GM20000 (cell line): Measurements from ENCODE around the gene GTF2H2C.
"Not testable (repeated sequence)": the region's sequence is repeated elsewhere in the genome, so short reads cannot be mapped to it uniquely, and the experiment has no call there.

Experiments
- DNase-seq: peaks from one replicate; pipeline ENCODE4 v3.0.0; 2012; ENCODE audit warnings: low spot score

GTF2H2C gene

GRCh38 chr5:69542838-69543618 is 17.0 kb upstream of the GTF2H2C start:
- not testable (repeated sequence) for DNase-seq

- not testable (repeated sequence) for DNase-seq
These were observed 15.4 kb upstream of the GTF2H2C start for GRCh38 chr5:69544602-69545001.

- not testable (repeated sequence) for DNase-seq
These were observed 818 bp downstream of the GTF2H2C start for GRCh38 chr5:69560587-69561431.

- DNase-seq = not testable (repeated sequence)
These were observed 6.2 kb downstream of the GTF2H2C start for GRCh38 chr5:69566172-69566571.

- DNase-seq = not testable (repeated sequence)
These were observed 8.1 kb downstream of the GTF2H2C start for GRCh38 chr5:69568072-69568471.

GRCh38 chr5:69583356-69583755 is 23.4 kb downstream of the GTF2H2C start:
- DNase-seq = not testable (repeated sequence)

- DNase-seq = not testable (repeated sequence)
These were observed 36.3 kb downstream of the GTF2H2C start for GRCh38 chr5:69596114-69596840.

GRCh38 chr5:69601947-69602346 is 42.0 kb downstream of the GTF2H2C start:
- DNase-seq = not testable (repeated sequence)

- not testable (repeated sequence) for DNase-seq
These were observed 46.8 kb downstream of the GTF2H2C start for GRCh38 chr5:69606839-69607238.

- DNase-seq = not testable (repeated sequence)
These were observed 47.8 kb downstream of the GTF2H2C start for GRCh38 chr5:69607750-69608149.

- not testable (repeated sequence) for DNase-seq
These were observed 49.0 kb downstream of the GTF2H2C start for GRCh38 chr5:69608861-69609496.

- DNase-seq = not testable (repeated sequence)
These were observed 54.9 kb downstream of the GTF2H2C start for GRCh38 chr5:69614843-69615242.

- not testable (repeated sequence) for DNase-seq
These were observed 71.9 kb downstream of the GTF2H2C start for GRCh38 chr5:69631879-69632278.
